Suprapubic skin (tissue), 4 donors: Measurements from ENCODE around the gene CHRM4.

Source experiments
- EP300 ChIP-seq: sonication (generic); formaldehyde crosslinking; IDR thresholded peaks from one replicate; pipeline ENCODE4 v1.6.1; 2017; ENCODE audit warnings: antibody characterized with exemption
- POLR2A ChIP-seq, 2 donors: fragments of 450-650 bp; IDR thresholded peaks; one replicate each; pipeline ENCODE4 v1.6.1; 2017; ENCODE audit warnings: antibody characterized with exemption in 2 of 2, mild to moderate bottlenecking in 2 of 2, moderate library complexity in 2 of 2
- POLR2AphosphoS5 ChIP-seq, 3 donors: sonication (generic); formaldehyde crosslinking; IDR thresholded peaks; one replicate each; pipeline ENCODE4 v1.6.1; 2017; ENCODE audit warnings: antibody characterized with exemption in 3 of 3
- TF ChIP-seq, protein P1 (sequence below), 2 donors: fragments of 200-600 bp in 1 of 2; fragments of 450-650 bp in 1 of 2; sonication (generic) in 1 of 2; IDR thresholded peaks; one replicate each; pipeline ENCODE4 v1.5.1; 2016 to 2019; ENCODE audit warnings: antibody characterized with exemption in 2 of 2, mild to moderate bottlenecking in 1 of 2, moderate library complexity in 1 of 2

DNA sequence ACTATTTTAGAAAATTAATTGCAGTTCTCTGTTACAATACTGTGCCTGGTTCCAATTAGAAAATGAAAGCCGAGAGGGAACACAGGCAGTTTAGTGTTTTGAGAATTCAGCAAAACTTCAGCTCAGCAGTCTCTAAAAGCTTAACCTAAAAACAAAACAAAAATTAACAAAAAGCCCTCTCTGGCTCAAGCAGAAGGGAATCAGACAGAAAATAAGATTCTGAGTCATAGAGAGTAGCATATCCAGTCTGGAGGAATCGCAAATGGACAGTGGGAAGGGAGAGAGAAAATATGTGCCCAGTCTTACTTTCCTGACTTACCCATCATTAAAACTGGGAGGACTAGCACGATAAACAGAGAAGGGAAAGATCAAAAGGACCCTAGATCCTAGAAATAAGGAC is 38.1 kb upstream of the CHRM4 start:
- TF ChIP-seq POLR2A (IDR thresholded peaks at IDR 0.05) (no peak), EP300 (no peak), POLR2AphosphoS5 (IDR thresholded peaks at IDR 0.05) (no peak)
- TF ChIP-seq, protein P1, sequence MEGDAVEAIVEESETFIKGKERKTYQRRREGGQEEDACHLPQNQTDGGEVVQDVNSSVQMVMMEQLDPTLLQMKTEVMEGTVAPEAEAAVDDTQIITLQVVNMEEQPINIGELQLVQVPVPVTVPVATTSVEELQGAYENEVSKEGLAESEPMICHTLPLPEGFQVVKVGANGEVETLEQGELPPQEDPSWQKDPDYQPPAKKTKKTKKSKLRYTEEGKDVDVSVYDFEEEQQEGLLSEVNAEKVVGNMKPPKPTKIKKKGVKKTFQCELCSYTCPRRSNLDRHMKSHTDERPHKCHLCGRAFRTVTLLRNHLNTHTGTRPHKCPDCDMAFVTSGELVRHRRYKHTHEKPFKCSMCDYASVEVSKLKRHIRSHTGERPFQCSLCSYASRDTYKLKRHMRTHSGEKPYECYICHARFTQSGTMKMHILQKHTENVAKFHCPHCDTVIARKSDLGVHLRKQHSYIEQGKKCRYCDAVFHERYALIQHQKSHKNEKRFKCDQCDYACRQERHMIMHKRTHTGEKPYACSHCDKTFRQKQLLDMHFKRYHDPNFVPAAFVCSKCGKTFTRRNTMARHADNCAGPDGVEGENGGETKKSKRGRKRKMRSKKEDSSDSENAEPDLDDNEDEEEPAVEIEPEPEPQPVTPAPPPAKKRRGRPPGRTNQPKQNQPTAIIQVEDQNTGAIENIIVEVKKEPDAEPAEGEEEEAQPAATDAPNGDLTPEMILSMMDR (IDR thresholded peaks at IDR 0.05) = no peak
